22Rv1 (cell line): ENCODE results near the gene FHOD3.

Experiments
- CTCF ChIP-seq: fragments of 450-650 bp; IDR thresholded peaks from 2 replicates; pipeline ENCODE4 v1.5.1; 2017; ENCODE audit warnings: mild to moderate bottlenecking
- ZFX ChIP-seq: fragments of 450-650 bp; IDR thresholded peaks from 2 replicates; pipeline ENCODE4 v1.6.1; 2017; ENCODE audit warnings: antibody characterized with exemption, borderline replicate concordance

GRCh38 chr18:36629138-36629530, 331.6 kb downstream of the FHOD3 start:
- no peak for TF ChIP-seq CTCF
- no peak for TF ChIP-seq ZFX
